ENCODE measurements around the gene C1orf174.
A peak's percentile ranks its signal among the peaks of the same experiment; 100 is the strongest.

C1orf174 gene

DNA sequence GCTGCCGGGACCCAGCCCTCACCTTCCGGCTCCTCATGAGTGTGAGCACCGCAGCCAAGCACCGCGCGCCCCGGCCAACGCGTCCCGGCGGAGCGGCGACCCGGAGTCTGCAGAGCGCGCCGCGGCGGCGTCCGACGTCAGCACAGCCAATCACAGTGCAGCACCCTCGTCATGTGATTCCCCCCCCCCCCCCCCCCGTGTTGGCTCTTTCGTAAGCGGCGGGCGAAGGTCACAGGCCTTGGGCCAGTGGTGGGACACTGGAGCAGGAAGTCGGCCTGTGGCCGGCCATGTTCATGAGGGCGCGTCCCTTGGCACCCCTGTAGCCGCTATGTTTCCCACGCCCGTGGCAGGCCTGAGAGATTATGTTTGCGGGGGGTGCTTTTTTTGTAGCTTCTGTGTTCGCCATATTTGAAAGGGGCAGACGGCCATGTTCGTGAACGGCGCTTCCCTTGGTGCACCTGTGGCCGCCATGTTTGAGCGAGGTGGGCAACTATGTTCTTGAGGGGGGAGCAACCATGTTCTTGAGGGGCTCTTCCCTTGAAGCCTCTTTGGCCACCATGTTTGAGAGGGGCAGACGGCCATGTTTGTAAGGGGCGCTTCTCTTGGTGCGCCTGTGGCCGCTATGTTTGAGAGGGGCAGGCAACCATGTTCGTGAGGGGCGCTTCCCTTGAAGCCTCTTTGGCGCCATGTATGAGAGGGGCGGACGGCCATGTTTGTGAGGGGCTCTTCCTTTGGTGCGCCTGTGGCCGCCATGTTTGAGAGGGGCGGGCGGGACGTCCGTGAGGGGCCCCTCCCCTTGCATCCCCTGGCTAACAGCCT lies at the start of gene C1orf174:
Gene C1orf174, minus strand, starts transcription at position 123 of the 819 bp plus-strand sequence. Its CDS starts 86 bp downstream, at position 37.
- peak; percentile 95 for DNase-seq

DNA sequence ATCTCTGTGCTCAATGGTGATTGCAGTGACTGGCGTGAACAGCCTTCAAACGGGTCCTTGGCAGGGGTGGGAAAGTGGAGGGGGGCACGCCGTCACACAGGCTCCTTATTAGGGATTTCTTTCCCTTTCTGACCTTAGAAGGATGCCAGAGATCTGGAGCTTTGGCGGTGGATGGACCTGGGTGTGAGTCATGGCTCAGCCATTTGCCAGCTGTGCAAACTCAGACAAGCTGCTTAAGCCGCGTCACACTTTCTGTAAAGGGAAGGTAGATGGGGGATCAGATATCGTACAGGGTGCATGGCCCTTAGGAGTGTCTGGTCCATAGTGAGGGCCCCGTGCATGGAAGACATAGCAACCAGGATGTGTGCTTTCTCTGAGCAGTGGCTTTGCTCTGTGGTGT lies 48.3 kb upstream of the C1orf174 start:
- DNase-seq = no peak

DNA sequence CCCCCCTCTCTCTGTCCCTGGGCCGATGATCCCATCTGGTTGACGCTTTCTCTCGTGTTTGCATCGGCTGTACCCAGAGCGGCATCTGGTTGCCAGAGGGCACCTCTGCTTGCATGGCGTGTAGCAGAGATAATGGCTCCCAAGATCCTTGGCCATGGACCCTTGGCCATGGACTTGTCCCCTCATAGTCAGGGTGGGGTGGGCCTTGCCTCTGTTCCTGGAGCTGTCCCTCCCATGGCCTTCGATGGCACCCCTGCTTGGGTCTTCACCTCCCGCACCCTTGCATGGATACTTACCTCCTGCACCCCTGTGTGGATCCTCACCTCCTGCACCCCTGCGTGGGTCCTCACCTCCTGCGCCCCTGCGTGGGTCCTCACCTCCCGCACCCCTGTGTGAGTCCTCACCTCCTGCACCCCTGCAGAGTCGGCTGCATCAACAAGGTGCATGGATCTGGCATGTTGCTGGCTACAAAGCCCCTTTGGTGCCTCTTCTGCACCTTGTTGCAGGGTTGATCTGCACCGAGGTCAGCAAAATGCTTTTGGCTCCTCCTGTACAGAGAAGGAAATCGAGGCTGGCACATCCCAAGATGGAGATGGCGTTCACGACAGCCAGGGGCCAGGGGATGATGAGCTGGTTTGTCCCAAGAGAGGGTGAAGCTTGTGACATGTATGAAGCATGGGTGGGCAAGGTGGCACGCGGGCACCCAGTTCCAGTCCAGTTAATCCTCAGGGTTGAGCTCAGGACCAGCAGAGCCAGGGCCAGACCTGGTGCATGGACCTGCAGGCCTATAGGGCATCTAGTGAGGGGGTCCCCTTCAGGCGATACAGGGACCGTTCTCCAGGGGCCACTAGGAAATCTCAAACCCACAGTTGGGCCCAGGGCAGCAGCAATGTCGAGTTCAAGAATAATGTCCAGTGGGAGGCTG lies 46.1 kb upstream of the C1orf174 start:
- DNase-seq = no peak

DNA sequence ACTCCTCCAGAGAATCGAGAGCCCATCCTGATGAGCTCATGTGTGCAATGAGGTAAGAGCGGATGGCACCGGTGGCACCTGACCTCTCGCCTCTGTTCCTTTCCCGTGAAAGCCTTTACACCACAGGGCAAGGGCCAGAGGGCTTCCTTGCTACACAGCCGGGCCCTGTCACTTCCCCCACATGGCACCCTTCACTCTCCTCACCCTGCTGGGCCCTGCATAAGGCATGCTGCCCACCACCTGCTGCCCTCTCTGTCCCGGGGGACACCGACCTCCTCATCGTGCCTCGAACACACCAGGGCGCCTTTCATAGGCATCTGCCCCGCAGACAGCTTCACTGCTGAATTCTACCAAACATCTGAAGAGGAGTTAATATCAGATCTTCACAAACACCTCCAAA lies 45.1 kb upstream of the C1orf174 start:
- no peak for DNase-seq

GRCh38 chr1:3944578-3945125 lies 44.6 kb upstream of the C1orf174 start:
- DNase-seq = no peak

- DNase-seq = no peak
Measured at GRCh38 chr1:3943806-3944577, 43.9 kb upstream of the C1orf174 start.

GRCh38 chr1:3943123-3943431 lies 43.0 kb upstream of the C1orf174 start:
- DNase-seq = no peak

- DNase-seq = no peak
Measured at GRCh38 chr1:3942416-3943122, 42.5 kb upstream of the C1orf174 start.

- no peak for DNase-seq
Measured at GRCh38 chr1:3940754-3941345, 40.8 kb upstream of the C1orf174 start.

DNA sequence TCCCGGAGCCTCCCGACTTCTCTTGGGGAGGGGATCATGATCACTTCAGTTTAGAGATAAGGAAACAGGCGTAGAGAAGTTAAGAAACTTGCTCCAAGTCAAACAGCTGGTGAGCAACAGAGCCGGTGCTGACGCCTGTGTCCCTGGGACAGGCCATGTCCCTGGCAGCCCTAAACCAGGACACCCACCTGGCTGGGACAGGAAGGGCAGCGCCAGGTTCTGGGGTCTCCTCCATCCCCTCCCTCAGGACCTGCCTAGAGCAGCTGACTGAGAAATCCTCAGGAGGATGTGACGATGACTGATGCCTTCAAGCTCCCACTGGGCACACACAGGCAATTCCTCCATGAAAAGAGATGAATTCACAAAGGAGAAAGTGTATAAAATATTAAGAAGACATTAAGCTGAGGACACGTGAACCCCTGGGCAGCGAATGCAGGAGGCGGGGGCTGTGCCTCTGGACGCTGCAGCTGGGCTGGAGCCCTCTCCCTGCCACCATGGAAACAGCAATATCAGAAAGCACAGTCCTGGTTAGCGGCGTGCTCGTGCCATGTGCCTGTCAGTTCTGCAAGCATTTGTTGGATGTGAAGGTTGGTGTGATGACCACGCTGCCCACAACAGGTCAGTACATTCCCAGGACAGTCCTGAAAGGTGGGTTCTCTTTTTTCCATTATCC lies 40.1 kb upstream of the C1orf174 start:
- no peak for DNase-seq

- no peak for DNase-seq
Measured at GRCh38 chr1:3939242-3940080, 39.4 kb upstream of the C1orf174 start.

GRCh38 chr1:3932156-3932919 lies 32.3 kb upstream of the C1orf174 start:
- no peak for DNase-seq

GRCh38 chr1:3931007-3931912 lies 31.2 kb upstream of the C1orf174 start:
- DNase-seq = no peak

- no peak for DNase-seq
Measured at GRCh38 chr1:3930301-3931006, 30.4 kb upstream of the C1orf174 start.

DNA sequence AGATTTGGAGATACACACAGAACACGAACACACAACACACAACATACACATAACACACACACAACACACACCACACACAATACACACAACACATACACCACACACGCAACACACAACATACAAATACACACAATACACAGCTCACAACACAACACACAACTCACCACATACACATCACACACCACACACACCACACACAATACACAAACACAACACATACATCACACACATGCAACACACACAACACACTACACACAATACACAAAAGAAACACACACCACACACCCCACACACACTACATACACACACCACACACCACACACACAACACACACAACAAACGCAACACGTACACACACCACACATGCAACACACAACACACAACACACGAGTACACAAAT lies 29.1 kb upstream of the C1orf174 start:
- no peak for DNase-seq

GRCh38 chr1:3928586-3928985 lies 28.5 kb upstream of the C1orf174 start:
- DNase-seq = no peak

GRCh38 chr1:3926956-3927355 lies 26.9 kb upstream of the C1orf174 start:
- no peak for DNase-seq

DNA sequence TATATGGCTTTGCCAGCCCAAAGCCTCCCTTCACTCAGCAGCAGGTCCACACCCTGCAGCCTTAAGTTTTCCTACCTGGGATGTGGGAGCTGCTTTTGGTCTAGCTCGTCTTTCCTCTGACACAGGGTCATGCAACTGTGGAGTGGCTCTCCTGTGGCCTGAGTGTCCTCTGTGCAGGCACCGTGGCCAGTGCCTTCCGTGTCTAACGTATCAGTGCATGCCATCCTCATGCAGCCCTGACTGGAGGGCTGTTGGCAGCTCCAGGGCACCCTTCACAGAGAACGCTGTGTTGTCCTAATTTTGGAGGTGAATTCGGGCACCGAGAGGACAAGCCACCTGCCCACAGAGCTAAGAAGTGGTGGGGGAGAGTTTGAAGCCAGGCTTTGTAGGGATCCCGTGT lies 25.7 kb upstream of the C1orf174 start:
- DNase-seq = no peak

Measured in CD4-positive, alpha-beta T cell treated with Interleukin-17A for 4 hours (primary cell).